GM19324 (cell line): Measurements from ENCODE around the gene FICD.
"Not testable (repeated sequence)": the region's sequence is repeated elsewhere in the genome, so short reads cannot be mapped to it uniquely, and the experiment has no call there.

Source experiments
- ATAC-seq: cut with Tn5 transposase; IDR thresholded peaks from one replicate; pipeline ENCODE4 v1.9.1; 2021; ENCODE audit warnings: mild to moderate bottlenecking, moderate library complexity; ENCODE audit not compliant: unreplicated experiment, low FRiP score

FICD gene

DNA sequence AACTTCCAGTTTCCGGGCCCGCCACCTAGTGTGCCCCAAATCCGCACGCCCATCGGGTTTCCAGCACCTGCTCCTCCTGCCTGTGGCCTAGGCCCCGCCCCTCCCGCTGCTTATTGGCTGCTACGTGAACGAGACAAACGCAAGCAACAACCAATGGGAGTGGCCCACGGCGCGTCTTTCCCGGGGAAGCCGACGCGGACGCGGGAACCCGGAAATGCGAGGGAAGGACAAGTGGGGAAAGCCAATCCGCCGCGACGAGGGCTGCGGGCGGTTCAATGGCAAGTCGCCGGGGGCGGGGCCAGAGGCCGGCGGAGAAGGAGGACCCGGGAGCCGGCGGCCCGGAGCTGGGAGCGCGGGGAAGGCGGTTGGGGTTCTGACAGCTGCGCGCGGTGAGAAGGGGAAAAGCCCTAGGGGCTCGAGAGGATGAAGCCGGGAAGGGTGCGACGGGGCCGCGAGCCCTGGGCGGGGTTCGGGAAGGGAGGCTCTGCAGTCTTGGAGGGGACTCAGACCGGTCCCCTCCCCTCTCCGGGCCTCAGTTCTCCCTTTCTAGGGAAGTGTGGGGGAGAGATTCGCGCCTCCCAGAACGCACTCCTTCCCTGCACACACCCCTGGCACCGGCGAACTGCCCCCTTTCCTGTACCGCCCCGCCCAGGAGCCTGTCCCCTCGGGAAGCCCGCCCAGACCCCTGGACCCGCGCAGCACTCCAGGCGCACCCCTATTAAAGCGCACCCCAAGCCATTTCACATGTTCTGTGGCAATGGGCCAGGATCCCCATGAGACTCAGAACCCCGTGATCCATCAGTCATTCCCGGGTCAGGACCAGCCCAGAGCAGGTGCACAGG, at the start of gene FICD:
Gene FICD (plus strand): TSS at position 305 of the 842 bp plus-strand sequence. CDS start 1,696 bp downstream, outside the sequence.
- peak; percentile 89 for ATAC-seq

DNA sequence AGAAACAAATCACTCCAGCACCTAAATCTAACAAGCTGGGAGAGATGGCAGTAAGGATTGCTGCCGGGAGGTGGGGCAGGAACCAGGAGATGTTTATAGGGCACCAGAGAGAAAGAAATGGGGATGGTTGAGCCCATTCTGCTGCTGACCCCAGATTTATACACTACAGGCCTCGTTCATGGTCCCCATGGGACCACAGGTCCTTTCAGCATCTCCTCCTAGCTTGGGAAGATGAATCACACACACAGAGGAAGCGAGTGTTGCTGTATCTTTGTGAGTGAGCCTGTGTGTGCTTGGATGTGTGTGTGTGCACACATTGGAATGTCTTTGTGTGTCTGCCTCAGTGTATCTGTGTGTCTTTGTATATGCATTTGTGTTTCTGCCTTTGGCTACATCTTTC, 49.7 kb upstream of the FICD start:
- ATAC-seq, result no peak

DNA sequence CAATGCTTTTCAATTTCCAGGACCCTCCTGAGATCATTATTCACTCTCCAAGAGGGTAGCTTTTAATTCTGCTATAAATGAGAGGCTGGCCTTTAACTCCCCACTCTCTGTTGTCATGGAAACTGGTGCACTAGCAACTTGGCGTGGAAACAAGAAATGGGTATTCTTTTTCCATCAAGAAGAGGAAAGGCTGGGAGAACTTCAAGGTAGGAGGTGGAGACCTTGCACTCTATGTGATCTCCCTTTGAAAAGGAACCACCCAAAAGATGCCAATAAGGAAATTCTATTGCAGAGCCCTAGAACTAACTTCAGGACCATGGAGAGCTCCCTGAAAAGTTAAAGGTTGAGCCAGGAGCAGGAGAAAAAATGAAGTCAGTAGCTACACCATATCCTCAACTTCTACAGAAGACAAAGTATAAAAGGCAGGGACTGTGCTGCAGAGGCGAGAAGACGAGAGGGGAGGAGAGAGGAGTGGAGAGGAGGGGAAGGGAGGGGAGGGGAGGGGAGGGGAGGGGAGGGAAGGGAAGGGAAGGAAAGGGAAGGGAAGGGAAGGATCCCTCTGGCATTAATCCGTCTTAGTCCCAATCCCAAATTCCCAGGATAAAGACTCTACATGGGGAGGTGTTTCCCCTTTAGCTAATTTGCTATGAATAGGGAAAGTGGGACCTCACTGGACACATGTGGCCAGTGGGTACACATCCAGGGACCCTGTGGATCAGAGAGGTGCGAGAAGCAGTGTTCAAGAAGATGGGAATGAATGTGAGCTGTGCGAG, 46.7 kb upstream of the FICD start:
- no peak for ATAC-seq

DNA sequence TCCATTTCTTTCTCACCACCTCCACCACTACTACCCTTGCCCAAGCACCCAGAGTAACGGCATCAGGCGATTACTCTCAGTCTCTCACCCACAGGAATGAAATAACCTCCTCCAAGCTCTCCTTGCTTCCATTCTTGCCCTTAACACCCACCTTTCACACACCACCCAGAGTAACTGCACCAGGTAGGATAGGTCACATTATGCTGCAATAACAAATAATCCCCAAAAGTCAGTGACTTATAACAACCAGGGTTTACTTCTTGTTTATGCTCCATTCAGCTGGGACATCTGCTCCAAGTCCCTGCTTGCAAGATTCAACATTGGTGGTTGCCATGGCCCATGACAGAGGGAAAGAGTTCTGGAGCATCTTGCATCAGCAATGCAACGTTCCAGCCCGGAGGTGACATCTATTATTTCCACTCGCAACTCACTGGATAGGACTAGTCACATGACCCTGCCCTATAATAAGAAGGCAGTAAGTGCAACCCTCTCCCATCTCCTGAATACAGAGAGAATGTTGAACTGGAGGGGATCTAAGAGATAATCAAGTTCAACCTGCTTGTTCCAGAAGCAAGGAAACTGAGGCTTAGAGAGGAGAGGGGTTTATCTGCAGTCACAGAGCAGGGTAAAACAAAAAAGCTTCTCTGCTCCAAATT, 41.5 kb upstream of the FICD start:
- ATAC-seq, result no peak

DNA sequence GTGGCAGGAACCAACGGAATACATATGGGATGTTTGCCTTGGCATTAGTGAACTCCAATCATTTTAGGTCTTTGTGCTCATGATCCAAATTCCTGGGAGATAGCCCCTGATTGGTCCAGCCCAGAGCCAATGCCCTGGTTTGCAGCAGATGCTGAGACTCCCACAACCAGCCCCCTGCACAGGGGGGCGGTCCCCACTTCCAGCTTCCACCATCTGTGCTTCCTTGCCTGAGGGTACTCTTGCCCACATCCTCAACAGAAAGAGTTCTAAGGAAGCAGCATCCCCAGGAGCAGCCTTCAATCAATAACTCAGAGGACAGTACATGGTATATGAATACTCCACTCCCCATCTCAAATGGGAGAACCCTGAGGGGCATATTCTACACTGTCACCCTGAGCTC, 39.7 kb upstream of the FICD start:
- no peak for ATAC-seq

DNA sequence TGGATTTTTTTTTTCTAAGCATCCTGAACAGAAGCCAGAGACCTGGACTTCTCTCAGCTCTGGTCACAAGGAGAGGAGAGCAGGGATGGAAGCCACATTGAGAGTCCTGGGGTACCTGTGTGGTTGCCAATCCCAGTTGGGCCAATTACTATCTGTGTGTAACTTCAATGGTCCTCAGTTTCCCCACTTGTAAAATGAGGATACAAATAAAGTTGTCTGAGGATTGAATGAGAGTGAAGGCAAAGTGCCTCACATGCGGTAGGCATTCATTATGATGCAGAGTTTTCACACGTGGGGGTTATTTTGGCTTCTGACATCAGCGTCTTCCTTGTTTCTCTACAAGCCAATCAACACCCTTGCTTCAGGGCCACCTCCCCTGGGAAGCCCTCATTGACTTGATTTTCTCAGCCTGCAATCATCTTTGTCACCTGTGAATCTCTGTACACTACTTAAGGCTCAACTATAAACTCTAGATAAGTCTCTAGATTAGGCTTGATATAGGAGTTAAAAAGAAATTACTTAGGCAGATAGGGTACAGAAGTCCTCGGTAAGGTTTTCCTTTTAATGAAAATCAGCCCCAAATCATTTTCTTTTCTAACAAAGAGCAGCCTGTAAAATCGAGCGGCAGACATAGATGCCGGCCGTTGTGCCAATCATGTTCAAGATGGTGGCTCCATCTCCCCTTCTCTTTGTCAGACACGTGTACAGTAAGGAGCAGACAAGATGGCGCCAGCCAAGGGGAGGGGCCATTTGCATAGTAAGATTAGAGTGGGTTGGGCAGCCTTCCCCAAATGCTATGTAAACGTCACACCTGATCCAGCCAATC, 37.8 kb upstream of the FICD start:
- no peak for ATAC-seq

DNA sequence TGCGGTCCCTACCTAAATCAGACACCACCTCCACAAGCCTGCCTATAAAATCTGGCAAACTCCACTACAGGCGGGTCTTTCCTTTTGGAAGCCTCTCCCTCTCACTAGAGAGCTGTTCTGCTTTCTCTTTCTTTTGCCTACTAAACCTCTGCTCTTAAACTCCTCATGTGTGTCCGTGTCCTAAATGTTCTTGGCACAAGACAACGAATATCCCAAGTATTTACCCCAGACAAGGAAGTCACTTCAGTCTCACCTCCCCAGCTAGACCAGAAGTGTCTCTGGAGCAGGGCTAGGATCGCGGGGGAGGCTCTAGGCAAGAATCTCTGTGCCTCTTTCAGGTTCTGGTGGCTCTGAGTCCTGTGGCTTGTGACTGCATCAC, 37.2 kb upstream of the FICD start:
- ATAC-seq, result no peak

DNA sequence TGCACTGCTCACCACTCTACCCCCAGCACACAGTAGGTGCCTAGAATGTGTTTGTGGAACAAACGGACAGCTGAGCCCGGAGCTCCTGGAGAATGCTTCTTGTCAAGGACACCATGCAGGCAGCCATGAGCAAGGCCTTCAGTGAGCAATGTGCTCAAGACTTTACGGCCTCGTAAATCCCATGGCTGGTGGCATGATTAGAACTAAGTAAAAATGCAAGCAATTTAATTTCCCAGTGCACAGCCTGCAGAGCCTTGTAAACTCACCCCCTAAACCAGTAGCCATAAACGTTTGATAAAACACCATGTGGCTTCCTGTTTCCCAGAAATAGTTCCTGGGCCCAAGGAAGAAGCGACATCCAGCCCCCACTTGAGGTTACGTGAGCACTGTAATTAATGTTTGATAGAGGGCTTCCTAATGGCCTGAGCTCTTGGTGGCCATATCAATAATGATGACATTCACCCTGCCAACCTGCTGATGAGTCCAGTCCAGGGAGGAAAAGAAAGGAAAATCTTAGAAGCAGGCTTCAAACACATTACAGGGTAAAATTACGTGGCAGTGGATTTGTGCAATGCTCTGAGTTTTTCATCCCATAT, 36.4 kb upstream of the FICD start:
- ATAC-seq, result no peak

DNA sequence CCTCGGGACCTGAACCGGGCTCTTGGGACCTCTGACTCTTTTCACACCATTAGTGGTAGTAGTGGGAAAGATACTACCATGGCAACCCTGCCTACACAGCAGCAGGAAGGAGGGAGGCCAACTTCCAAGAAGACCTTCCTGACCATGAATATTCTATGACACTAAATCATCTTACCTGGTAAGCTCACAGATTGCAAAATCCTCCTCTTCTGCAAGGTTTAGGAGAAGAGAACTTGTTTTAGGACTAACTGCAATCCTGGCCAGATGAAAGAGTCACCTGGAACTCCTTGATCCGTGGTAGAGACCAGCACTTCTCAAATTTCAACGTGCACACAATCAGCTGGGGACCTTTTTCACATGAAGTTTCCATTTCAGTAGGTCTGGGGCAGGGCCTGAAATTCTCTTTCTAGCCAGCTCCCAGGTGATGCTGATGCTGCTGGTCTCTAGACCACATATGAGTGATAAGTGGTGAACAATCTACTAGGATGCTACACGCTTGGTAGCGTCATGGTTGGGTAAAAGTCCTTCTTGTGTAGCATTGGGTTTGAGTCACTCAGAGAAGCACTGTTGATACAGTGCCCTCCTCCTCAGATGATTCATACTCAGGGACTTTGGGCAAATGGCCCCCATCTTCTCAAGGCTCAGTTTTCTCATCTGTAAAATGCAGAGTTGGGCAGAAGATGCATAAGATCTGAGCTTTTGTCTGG, 35.6 kb upstream of the FICD start:
- ATAC-seq, result no peak

DNA sequence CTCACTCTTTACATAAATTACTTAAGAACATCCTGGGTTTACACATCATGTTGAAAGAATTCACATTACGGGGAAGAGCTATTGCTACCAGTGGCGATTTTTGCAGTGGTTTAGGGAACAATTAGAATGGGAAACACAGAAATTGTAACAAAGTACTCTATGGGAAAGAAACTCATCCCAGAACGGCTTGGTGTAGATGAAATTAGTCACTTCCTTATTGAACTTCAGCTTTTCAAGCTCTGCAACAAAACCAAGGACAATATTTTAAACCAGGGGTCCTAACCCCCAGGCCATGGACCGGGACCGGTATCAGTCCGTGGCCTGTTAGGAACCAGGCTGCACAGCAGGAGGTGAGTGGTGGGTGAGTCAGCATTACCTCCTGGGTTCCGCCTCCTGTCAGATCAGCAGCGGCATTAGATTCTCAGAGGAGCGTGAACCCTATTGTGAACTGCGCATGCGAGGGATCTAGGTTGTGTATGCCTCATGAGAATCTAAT, 32.3 kb upstream of the FICD start:
- ATAC-seq, result no peak

DNA sequence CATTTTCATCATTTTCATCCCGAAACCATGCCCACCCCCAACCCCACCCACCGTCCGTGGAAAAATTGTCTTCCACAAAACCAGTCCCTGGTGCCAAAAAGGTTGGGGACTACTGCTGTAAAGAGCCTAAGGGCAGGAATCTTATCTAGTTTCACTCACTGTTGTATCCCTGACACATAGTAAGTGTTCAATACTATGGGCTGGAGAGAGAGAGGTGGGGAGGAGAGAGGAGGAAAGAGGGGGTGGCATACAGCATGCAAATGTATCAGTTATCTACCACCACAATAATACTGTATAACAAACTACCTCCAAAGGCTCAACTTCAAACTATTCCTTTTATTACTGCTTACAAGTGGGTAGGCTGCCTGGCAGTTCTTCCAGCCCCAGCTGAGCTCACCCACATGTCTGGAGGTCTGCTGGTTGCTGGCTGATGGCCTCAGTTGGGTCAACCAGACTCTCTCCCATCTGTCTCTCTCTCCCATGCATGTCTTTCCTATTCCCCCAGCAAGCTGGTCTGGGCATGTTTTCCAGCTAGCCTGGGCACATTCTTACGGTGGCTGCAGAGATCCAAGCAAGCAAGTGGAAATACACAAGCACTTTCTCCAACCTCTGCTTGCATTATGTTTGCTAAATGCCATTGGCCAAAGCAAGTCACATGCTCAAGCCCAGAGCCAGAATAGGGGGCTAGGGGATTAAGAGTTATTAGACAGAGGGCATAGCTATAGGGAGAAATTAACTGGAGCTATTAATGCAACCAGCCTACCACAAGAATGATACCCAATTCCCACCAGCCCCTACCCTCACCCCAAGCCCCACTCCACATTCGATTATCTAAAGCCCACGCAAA, 31.6 kb upstream of the FICD start:
- no peak for ATAC-seq

DNA sequence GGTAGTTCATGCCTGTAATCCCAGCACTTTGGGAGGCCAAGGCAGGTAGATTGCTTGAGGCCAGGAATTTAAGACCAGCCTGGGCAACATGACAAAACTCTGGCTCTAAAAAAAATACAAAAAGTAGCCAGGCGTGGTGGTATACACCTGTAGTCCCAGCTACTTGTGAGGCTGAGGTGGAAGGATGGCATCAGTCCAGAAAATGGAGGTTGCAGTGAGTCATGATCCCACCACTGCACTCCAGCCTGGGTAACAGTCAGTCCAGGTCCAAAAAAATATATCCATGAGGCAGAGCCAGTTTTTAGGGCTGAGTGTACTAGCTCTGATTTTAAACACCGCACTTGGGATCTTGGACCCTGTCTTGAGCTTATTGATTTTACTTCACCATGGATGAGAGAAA, 30.6 kb upstream of the FICD start:
- no peak for ATAC-seq

DNA sequence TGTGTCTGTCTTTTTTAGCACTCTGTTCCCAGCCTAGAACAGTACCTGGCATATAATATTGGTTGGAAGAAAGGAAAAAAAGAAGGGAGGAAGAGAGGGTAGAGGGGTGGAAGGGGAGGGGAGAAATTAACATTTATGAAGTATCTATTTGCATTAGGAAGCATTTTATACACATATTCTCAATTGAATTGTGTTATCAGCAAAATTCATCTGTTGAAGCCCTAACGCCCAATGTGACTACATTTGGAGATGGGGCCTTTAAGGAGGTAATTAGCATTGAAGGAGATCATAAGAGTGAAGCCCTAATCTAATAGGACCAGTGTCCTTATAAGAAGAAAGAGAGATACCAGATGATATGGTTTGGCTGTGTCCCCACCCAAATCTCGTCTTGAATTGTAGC, 30.2 kb upstream of the FICD start:
- ATAC-seq, result no peak

DNA sequence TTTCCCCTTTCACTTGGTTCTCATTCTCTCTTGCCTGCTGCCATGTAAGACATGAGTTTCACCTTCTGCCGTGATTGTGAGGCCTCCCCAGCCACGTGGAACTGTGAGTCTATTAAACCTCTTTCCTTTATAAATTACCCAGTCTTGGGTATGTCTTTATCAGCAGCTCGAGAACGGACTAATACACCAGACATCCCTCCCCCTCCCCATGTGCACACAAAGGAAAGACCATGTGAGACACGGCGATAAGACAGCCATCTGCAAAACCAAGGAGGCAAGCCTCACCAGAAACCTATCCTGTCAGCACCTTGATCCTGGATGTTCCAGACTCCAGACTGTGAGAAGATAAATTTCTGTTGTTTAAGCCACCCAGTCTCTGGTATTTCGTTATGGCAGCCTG, 29.7 kb upstream of the FICD start:
- ATAC-seq, result not testable (repeated sequence)

DNA sequence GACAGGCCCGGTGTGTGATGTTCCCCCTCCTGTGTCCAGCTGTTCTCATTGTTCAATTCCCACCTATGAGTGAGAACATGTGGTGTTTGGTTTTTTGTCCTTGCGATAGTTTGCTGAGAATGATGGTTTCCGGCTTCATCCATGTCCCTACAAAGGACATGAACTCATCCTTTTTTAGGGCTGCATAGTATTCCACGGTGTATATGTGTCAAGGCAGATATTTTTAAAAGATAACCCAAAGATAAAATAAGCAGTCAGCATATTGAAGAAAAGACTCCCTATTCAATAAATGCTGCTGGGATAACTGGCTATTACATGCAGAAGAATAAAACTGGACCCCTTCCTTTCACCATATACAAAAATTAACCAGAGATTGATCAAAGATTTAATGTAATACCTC, 28.0 kb upstream of the FICD start:
- not testable (repeated sequence) for ATAC-seq

DNA sequence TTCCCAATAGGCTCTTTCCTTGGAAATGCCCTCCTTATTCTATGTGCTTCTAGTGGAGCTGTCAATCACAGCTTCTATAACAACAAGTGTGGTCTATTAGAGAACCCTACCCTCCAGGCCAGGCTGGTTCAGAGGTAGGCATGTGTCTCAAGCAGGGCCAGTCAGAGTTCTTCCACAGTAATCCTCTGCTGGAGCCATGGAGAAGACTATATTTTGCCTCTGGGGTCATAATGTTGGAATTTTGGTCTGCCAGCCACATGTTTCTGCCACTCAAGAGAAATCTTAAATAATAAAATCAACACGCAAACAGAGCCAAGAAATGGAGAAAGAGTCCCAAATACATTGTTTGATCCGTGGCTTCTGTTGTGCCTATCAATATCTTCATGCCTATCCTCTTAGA, 23.8 kb upstream of the FICD start:
- no peak for ATAC-seq

DNA sequence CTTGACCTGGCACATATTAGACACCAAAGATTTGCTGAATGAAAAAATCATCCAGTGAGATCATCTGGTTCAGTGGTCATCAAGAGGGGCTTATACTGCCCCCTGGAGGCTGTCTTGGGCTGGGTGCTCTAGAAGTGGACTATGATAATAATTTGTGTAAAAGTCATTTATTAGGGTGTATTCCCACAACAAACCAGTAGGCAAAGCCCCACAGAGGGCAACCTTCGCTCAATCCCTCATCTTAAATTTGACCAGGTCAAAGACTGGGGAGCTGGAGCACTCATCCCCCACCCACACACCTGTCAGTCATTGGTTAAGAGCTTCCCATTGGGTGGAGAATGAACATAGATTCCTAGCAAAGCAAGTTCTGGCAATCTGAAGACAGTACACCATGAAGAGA, 20.0 kb upstream of the FICD start:
- ATAC-seq, result no peak

DNA sequence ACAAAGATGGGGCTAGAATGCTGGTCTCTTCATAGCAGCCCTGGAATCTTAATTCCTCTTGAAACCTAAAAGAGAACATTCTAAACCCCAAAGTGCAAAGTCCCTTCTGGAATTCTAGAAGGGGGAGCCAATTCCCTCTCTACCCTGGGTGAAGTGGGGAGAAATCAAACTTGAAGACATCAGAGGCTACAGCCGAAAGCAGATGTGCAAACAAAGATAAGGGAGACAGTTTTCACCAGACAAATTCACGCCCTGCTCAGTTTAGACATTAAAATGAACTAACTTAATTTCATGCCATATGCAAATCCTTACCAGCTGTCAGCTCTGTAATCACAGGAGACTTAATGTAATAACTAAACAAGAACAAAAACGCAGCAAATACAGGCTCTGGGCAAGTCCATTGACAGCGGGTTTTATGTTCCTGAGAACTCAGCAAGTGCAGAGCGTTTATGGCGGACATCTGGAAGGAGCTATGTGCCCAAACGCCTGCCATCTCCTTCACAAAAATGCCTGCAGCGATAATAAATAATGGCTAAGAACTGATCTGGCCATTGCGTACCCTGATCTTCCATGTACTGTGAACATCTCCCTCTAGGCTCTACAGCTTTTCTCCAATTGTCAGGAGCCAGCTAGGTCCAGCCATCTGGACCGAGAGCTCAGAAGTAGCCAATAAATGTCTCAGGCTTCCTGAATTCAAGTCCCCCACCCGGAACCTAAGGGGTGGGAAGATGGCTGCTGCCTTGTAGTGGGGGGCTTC, 19.1 kb upstream of the FICD start:
- ATAC-seq, result no peak
